ENCODE measurements around the gene ENOX2.

ENOX2 gene

DNA sequence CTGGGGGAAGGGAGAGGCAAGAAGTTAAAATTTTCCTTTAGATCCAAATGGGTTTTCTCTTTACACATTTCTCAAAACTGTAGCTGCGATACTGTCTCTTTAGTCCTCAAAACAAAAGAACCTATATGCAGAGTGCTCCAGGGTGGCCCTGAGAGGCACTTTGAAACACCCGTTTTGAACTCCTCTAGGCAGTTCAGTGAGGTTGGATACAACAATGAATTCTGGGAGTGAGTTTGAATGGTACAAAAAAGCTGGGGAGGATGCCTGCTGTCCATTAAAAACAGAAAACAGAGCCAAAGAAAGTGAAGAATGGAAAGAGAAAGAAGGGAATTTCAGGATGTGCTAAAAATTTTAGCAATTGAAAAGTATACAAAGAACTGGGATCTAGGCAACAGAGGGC, 23.1 kb downstream of the ENOX2 start:
- no peak for DNase-seq (ENCODE audit: low spot score)

GRCh38 chrX:130878350-130879341, 24.4 kb downstream of the ENOX2 start:
- DNase-seq (ENCODE audit: low spot score) = peak; percentile 41

GRCh38 chrX:130877892-130878341, 25.1 kb downstream of the ENOX2 start:
- DNase-seq (ENCODE audit: low spot score) = no peak

DNA sequence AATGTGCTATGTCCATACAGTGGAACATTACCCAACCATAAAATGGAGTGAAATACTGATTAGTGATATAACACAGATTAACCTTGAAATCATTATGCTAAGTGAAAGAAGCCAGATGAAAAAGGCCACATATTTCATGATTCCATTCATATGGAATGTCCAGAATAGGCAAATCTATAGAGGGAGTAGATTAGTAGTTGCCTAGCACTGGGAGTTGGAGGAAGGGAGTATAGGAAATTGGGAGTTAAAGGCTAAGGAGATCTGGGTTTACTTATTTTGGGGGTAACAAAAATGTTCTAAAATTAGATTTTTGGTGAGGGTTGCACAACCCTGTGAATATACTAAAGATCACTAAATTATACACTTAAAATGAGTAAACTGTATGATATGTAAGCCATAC, 26.8 kb downstream of the ENOX2 start:
- no peak for DNase-seq (ENCODE audit: low spot score)

- DNase-seq (ENCODE audit: low spot score) = no peak
Measured at GRCh38 chrX:130874751-130875150, 28.3 kb downstream of the ENOX2 start.

GRCh38 chrX:130869239-130869638, 33.8 kb downstream of the ENOX2 start:
- no peak for DNase-seq (ENCODE audit: low spot score)

DNA sequence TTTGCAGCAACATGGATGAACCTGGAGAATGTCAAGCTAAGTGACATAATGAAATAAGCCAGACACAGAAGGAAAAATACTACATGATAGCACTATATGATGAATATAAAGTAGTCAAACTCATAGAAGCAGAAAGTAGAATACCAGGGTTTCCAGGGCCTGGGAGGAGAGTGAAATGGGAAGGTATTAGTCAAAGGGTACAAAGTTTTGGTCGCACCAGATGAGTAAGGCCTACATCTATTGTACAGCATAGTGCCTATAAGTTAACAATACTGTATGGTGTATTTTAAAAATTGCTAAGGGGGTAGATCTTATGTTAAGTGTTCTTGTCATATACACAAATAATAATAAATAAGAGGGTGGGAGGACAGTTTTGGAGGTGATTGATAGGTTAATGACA, 41.5 kb downstream of the ENOX2 start:
- no peak for DNase-seq (ENCODE audit: low spot score)

DNA sequence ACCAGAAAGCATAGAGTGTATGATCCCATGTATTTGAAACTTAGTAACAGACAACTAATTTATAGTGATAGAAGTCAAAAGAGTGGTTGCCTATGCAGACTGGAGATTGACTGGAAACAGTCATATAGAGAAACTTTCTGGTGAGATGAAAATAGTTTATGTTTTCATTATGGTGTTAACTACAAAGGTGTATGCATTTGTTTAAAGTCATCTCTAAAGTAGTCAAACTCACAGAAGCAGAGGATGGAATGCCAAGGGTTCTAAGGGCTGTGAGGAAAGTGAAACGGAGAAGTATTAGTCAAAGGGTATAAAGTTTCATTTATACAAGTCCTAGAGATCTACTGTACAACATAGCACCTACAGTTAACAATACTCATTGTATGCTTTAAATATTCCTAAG, 45.8 kb downstream of the ENOX2 start:
- DNase-seq (ENCODE audit: low spot score) = no peak

DNA sequence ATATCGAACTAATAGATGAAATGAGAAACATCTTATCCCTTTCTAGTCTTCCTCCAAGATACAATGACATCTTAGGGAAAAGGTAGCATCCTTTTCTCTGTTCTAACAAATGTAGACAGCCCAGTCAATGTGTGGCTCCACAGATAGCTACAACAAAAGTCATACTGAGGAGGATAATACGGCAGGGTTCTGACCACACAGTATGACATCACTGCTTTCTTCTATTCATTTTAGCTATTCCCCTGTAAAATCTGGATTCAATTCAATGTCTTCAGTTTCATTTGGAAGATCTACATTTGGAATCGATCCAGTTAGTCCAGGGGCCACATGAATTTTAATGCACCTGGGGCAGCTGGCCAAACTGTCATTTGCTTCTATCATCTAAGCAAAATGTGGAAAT, 51.4 kb downstream of the ENOX2 start:
- DNase-seq (ENCODE audit: low spot score) = no peak

GRCh38 chrX:130848763-130849162, 54.2 kb downstream of the ENOX2 start:
- DNase-seq (ENCODE audit: low spot score) = no peak

- DNase-seq (ENCODE audit: low spot score) = no peak
Measured at GRCh38 chrX:130846746-130847145, 56.3 kb downstream of the ENOX2 start.

GRCh38 chrX:130841776-130842175, 61.2 kb downstream of the ENOX2 start:
- DNase-seq (ENCODE audit: low spot score) = no peak

DNA sequence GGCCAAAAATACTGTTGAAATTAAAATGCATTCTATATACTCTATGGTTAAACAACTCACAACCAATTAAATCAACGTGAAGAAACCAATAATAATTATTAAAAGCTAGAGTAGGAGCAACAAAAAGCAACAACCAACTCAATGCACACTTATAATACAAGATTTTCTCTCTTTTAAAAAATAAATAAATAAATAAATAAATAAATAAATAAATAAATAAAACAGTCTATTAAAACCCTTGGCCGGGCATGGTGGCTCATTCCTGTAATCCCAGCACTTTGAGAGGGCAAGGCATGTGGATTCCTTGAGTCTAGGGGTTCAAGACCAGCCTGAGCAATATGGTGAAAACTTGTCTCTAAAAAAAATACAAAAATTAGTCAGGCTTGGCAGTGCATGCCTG, 62.7 kb downstream of the ENOX2 start:
- no peak for DNase-seq (ENCODE audit: low spot score)

DNA sequence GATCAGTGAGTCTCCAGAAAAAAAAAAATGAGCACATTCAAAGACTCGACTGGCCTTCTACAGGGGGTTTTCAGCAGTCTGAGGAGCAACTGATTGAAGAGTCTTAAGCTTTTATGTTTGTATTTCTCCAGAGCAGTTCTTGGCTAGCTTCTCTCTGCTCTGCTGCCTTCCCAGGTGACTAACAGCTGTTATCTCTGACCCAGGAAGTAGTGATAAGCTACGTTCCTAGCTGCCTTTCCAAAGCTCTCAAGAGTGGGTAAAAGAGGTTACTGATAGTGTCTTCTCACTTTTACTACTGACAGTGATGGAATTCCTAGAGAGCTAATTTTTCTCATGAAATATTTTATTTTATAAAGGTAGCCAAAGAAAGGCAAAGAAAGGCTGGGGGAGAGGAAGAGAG, 66.6 kb downstream of the ENOX2 start:
- no peak for DNase-seq (ENCODE audit: low spot score)

GRCh38 chrX:130834830-130835229, 68.2 kb downstream of the ENOX2 start:
- DNase-seq (ENCODE audit: low spot score) = no peak

- DNase-seq (ENCODE audit: low spot score) = no peak
Measured at GRCh38 chrX:130834149-130834548, 68.9 kb downstream of the ENOX2 start.

DNA sequence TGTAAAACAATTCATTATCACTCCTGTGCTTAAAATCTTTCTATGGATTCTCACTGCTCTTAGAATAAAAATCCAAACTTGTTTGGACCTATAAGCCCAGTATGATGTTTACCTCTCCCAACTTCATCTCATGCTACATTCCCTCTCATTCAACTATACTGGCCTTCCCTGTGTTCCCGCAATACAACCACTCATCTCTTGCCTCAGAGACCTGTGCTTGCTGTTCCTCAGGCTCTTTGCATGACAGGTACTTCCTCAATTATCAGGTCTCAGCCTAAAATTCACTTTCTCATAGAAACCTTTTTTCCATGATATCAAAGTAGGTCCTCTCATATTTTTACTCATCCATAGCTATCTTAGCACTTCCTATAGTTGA, 71.7 kb downstream of the ENOX2 start:
- DNase-seq (ENCODE audit: low spot score) = no peak

DNA sequence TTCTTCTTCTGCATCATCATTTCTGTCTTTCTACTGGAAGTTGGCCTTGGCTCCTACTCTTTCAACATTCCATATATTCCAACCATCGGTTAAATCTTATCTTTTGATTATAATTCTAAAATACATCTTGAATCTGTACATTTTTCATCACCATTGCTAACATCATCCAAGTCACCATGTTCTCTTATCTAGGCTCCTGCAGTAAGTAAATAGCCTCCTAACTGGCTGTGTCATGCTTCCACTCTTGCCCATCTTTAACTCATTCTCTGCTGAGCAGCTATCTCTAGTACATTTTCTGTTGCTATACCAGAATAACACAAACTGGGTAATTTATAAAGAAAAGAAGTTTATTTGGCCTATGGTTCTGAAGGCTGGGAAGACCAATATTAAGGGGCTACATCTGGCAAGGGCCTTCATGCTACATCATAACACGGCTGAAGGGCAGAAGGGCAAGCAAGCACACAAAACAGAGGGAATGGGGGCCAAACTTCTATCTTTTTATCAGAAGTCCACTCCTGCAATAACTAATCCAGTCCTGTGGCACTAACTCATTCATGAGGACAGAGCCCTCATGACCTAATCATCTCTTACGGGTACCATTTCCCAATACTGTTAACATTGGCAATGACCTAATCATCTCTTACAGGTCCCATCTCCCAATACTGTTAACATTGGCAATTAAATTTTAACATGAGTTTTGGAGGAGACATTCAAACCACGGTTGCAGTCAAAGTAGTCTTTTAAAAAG, 72.2 kb downstream of the ENOX2 start:
- DNase-seq (ENCODE audit: low spot score) = no peak

DNA sequence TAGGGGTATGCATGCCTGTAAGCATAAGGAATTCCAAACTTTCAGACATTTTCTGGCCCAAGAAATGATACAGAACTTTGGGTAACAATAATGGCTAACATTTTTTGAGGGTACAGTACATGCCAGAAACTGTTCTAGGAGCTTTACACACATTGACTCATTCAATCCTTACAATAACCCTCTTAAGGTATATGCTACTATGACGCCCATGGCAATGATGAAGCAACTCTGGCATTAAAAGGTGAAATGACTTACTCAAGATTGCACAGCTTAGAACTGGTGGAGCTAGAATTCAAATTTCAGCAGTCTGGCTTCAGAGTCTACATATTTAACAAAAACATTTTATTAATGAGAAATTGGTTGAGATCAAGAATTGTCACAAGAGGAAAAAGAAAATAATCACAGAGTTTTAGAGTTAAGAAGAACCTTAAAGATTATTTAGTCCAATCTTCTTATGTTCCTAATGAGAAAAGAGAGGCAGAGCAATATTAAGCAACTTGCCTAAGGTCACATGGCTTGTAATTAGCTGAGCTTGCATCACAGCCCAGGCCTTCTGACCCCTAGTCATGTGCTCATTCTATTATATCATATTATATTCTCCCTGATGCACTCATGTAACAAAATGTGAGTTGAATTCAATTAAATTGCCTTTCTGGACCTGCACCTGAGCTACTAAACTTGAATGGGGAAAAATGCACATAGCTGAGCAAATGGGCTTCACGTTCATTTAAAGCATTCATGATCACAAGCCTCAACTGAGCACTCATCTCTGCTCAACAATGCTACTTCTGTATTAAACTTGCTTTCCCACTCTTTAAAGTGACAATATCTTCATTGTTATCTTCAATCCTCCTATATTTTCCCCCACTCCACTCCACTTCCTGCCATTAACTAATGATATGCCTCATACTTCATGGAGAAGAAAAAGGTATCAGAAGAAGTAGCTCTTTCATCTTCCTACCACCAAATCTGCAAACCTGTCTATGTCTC, 73.2 kb downstream of the ENOX2 start:
- no peak for DNase-seq (ENCODE audit: low spot score)

GRCh38 chrX:130828641-130829040, 74.4 kb downstream of the ENOX2 start:
- no peak for DNase-seq (ENCODE audit: low spot score)

DNA sequence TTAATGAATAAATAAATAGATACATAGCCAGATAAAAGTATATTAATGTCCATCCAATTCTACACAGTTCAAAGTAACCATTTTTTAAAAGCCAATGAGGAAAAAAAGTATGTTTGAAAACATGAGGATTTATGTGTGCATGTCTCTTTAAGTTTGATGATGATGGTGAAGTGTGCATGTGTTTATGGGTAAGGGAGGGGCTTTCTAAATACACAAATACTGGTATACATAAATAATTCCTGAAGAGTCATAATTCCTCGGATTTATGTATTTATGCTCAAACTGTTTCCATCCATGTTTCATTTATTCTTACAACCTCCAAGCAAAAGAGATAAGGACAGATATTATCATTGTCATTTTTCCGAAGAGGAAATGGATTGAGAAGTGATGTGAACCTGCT, 75.4 kb downstream of the ENOX2 start:
- DNase-seq (ENCODE audit: low spot score) = no peak

DNA sequence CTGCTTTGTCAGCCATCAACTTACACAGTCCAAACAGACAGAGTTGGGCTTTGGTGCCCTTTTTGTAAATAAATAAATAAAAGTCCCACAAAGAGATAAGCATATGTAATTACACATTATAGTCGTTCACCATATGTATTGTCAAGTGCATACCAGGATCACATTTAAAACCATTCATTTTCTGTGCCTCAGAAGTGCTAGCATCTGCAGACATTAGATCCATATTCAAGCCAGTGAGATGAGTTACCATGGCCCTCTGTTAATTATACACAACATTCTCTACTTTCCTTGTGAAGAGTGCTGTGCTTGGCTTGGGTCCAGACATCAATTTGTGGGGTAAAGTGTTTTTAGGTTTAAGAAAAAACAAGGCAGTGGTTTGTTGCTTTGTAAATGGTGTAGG, 76.8 kb downstream of the ENOX2 start:
- no peak for DNase-seq (ENCODE audit: low spot score)
